Panc1 (cell line): ENCODE measurements around the gene VTI1A. TPM values are rescaled to one million over a fixed set of nuclear protein-coding genes. Genes with fewer than 3 reads are reported as not detected.

Source experiments
- ATAC-seq: fragments of 200-7000 bp; cut with Tn5 transposase; 2 replicates; pipeline ENCODE4 v1.9.1; 2020; ENCODE audit warnings: mild to moderate bottlenecking, moderate library complexity
- BruUV-seq: library from RNA; stranded (reverse); fragments of 400-500 nt; replicated peaks from 2 replicates; lab custom pipeline; 2021; lab: Mats Ljungman, UMichigan
- CTCF ChIA-PET: fragments of 300-600 bp; sonication (Branson Sonifier 250); formaldehyde crosslinking; loops from one replicate; lab custom pipeline; 2022; ENCODE audit warnings: antibody characterized with exemption; lab: Charles Lee
- POLR2A ChIA-PET: fragments of 300-600 bp; sonication (Branson Sonifier 250); formaldehyde crosslinking; loops from one replicate; lab custom pipeline; 2022; ENCODE audit warnings: antibody characterized with exemption; lab: Charles Lee
- DNase-seq: peaks from one replicate; pipeline ENCODE4 v3.0.0-alpha.2; 2010; ENCODE audit warnings: low read depth, low spot score
- H3K27ac ChIP-seq: 2 replicates; pipeline ENCODE4 v1.5.1; 2011; ENCODE audit warnings: mild to moderate bottlenecking, low read length, inconsistent platforms
- H3K27me3 ChIP-seq: fragments of 200-500 bp; sonication (Bioruptor generic); 2 replicates; pipeline ENCODE4 v1.6.0; 2014; ENCODE audit warnings: low read length, inconsistent platforms; ENCODE audit not compliant: control insufficient read depth, insufficient read depth
- H3K36me3 ChIP-seq: fragments of 200-500 bp; sonication (Bioruptor generic); 2 replicates; pipeline ENCODE4 v1.5.1; 2014; ENCODE audit warnings: inconsistent platforms, mild to moderate bottlenecking, low read length, moderate library complexity; ENCODE audit not compliant: control insufficient read depth, insufficient read depth
- H3K4me1 ChIP-seq: 2 replicates; pipeline ENCODE4 v1.5.1; 2011; ENCODE audit warnings: inconsistent platforms, mild to moderate bottlenecking, low read length, moderate library complexity; ENCODE audit not compliant: control insufficient read depth, insufficient read depth
- H3K4me3 ChIP-seq, 2 experiments: 2 replicates each; pipeline ENCODE4 v1.5.1; 2011 to 2012; ENCODE audit warnings: low read depth in 2 of 2, low read length in 2 of 2, mild to moderate bottlenecking in 2 of 2, inconsistent platforms in 1 of 2, moderate library complexity in 1 of 2
- H3K9me3 ChIP-seq: fragments of 200-500 bp; sonication (Bioruptor generic); 2 replicates; pipeline ENCODE4 v1.5.1; 2014; ENCODE audit warnings: low read depth, mild to moderate bottlenecking, inconsistent platforms, low read length, moderate library complexity; ENCODE audit not compliant: control insufficient read depth, insufficient read depth
- CTCF ChIP-seq: fragments of 450-650 bp; IDR thresholded peaks from 2 replicates; pipeline ENCODE4 v1.5.1; 2017; ENCODE audit warnings: mild to moderate bottlenecking
- POLR2AphosphoS5 ChIP-seq: IDR thresholded peaks from 2 replicates; pipeline ENCODE4 v1.6.1; 2012; ENCODE audit warnings: mild to moderate bottlenecking, low read depth, low read length, moderate library complexity
- REST ChIP-seq, 2 experiments: IDR thresholded peaks; 2 replicates each; pipeline ENCODE4 v1.6.1; 2011 to 2012; ENCODE audit warnings: low read depth in 2 of 2, control low read depth in 1 of 2, low read length in 1 of 2, mild to moderate bottlenecking in 1 of 2, moderate library complexity in 1 of 2; ENCODE audit not compliant: insufficient read depth in 1 of 2
- SIN3A ChIP-seq: IDR thresholded peaks from 2 replicates; pipeline ENCODE4 v1.6.1; 2012; ENCODE audit warnings: low read depth, mild to moderate bottlenecking, low read length, moderate library complexity, borderline replicate concordance; ENCODE audit not compliant: insufficient read depth
- TCF7L2 ChIP-seq: IDR thresholded peaks from 2 replicates; pipeline ENCODE4 v1.6.1; 2011; ENCODE audit warnings: mild to moderate bottlenecking, low read depth, low read length, inconsistent platforms
- in situ Hi-C: cut with HindIII; loops from 2 replicates; pipeline ENCODE4 v1.10.0; 2016; ENCODE audit warnings: low sequenced_read_pairs, low pct_unique_long_range_greater_than_20kb
- intact Hi-C: fragments of 100-400 bp; cut with micrococcal nuclease; formaldehyde crosslinking; loops from one replicate; pipeline ENCODE4 v1.10.0; 2022; ENCODE audit not compliant: unreplicated experiment
- total RNA-seq: library from RNA; stranded (reverse); gene quantifications from one replicate; pipeline ENCODE4 v1.2.1, GENCODE V29; 2021; ENCODE audit not compliant: unreplicated experiment

VTI1A gene
- total RNA-seq, 1 experiment from 2014 or later, result 36.3 TPM

GRCh38 chr10:112842832-112843360, 395.9 kb downstream of the VTI1A start:
- in situ Hi-C loops (no loop called here), intact Hi-C loops (no loop called here)
- ChIA-PET POLR2A (no interaction called here), CTCF (interaction anchor here (0.7 kb wide), 1 partner anchor 17 kb away, joined by 3 read pairs; no protein-coding TSS in a partner anchor)
- no peaks in the 10 kb centered on the region for H3K36me3 ChIP-seq
- H3K4me1 ChIP-seq, result no peaks in the 10 kb centered on the region
- no peaks in the 10 kb centered on the region for H3K27me3 ChIP-seq
- BruUV-seq, result no TSS peak
- no peak for TF ChIP-seq TCF7L2
- no peak for TF ChIP-seq CTCF
- TF ChIP-seq POLR2AphosphoS5, result no peak
- TF ChIP-seq REST (IDR thresholded peaks at IDR 0.05; ENCODE audit: insufficient read depth in 1 of 2, low read depth in 2 of 2, low read length in 1 of 2), result no peak
- no peak for TF ChIP-seq SIN3A
- DNase-seq (no peak), ATAC-seq (peak; percentile 50)
- H3K9me3 ChIP-seq, result peaks cover 5% of the 10 kb centered on the region
- no peak overlapping the region for H3K27ac ChIP-seq
- no peak overlapping the region for H3K4me3 ChIP-seq

GRCh38 chr10:112843623-112844022, 396.6 kb downstream of the VTI1A start:
- ChIA-PET POLR2A (no interaction called here), CTCF (interaction anchor here (0.7 kb wide), 1 partner anchor 16 kb away, joined by 3 read pairs; no protein-coding TSS in a partner anchor)
- Histone ChIP-seq H3K27ac (no peak overlapping the region), H3K9me3 (peaks cover 12% of the 10 kb centered on the region), H3K27me3 (no peaks in the 10 kb centered on the region), H3K4me1 (no peaks in the 10 kb centered on the region), H3K4me3 (no peak overlapping the region), H3K36me3 (no peaks in the 10 kb centered on the region)
- ATAC-seq (no peak), DNase-seq (no peak)
- no TSS peak for BruUV-seq
- in situ Hi-C loops (no loop called here), intact Hi-C loops (no loop called here)
- TF ChIP-seq CTCF (no peak), POLR2AphosphoS5 (no peak), TCF7L2 (no peak)
